Stimulated activated naive CD8-positive, alpha-beta T cell treated with anti-CD3 and anti-CD28 coated beads, Interleukin-15, amount 100 ng/mL, for 72 hours (primary cell): Measurements from ENCODE around the gene SAT2.

ENCODE experiments used
- ATAC-seq: fragments of 150-1000 bp; cut with Tn5 transposase; 2 replicates; pipeline ENCODE4 v1.10.0; 2021; ENCODE audit warnings: mild to moderate bottlenecking, moderate library complexity
- DNase-seq, 2 donors: peaks; one replicate each; pipeline ENCODE4 v3.0.0; 2021 to 2022
- H3K27ac Mint-ChIP-seq, 2 donors: one replicate each; pipeline ENCODE4 v1.8.0; 2022; ENCODE audit warnings: mild to moderate bottlenecking in 2 of 2, mixed read lengths in 2 of 2, moderate library complexity in 2 of 2
- H3K27me3 Mint-ChIP-seq: one replicate; pipeline ENCODE4 v1.8.0; 2022; ENCODE audit warnings: mixed read lengths
- H3K4me1 Mint-ChIP-seq: one replicate; pipeline ENCODE4 v1.8.0; 2022; ENCODE audit warnings: mild to moderate bottlenecking, mixed read lengths
- H3K4me3 Mint-ChIP-seq, 2 donors: one replicate each; pipeline ENCODE4 v1.8.0; 2022; ENCODE audit warnings: mild to moderate bottlenecking in 2 of 2, mixed read lengths in 2 of 2, moderate library complexity in 1 of 2
- H3K9me3 Mint-ChIP-seq, 2 donors: one replicate each; pipeline ENCODE4 v1.8.0; 2022; ENCODE audit warnings: mixed read lengths in 2 of 2

SAT2 gene

DNA sequence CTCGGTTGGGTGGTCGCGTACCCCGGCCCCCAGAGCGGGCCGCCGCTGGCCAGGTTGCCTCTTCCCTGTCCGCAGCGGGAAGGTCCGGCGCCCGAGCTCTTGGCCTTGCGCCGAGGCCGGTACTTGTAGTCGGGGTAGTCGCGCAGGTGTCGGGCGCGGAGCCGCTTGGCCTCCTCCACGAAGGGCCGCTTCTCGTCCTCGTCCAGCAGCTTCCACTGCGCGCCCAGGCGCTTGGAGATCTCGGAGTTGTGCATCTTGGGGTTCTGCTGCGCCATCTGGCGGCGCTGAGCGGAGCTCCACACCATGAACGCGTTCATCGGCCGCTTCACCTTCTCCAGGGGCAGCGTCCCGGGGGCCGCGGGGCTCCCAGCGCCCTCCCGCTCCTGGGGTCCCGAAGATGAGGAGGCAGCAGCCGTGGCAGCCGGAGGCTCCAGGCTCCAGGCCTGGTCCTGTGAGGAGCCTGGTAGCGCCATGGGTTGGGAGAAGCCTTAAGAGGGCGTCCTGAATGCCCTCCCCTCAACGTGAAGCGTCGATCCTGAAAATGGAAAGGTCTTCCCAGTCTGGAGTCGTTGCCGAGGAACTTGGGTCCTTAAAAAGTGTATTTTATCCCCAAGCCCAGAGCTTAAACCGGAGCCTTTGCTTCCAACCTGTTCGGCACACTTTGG lies 38.3 kb downstream of the SAT2 start:
- H3K4me1 Mint-ChIP-seq: peaks cover 36% of the 10 kb centered on the region

DNA sequence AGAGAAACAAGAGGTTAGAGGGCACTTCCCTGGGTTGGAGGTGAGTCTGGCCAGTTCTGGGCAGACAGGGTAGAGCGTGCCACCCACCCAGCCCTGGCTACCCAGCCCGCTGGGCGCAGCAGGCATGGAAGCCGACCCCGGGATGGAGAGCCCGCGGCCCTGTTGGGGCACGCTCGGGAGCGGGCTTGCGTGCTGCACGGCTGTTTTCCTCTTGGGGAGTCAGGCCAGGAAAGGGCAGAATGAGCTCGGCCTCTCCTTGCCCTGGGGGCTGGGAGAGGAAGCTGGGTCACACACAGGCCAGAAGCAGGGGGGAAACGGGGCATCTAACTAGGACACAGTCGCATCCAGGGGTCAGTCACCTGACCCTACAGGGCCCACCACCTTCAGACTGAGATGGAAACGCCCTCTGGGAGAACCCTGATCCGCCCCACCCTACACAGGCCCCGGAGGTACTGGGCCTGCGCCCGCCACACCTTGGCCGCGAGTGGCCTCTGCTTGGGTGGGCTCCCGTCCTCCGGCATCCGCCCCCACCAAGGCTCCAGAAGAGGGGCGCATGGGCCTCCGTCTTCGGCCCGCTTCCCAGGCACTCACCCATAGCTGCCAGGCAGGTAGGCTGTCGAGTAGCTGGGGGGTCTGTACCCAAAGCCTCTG lies 38.9 kb downstream of the SAT2 start:
- DNase-seq (no peak), ATAC-seq (no peak)
- no peaks in the 10 kb centered on the region for H3K9me3 Mint-ChIP-seq
- peak overlapping the region in 1 of 2 donors; percentile 75 for H3K27ac Mint-ChIP-seq
- peaks cover 37% of the 10 kb centered on the region for H3K4me1 Mint-ChIP-seq
- no peaks in the 10 kb centered on the region for H3K27me3 Mint-ChIP-seq
- H3K4me3 Mint-ChIP-seq: no peak overlapping the region

More for the DNA sequence above, 38.3 kb downstream of the SAT2 start:
- ATAC-seq (peak; percentile 84), DNase-seq (peak; percentile 62 to 69)
- Mint-ChIP-seq H3K27me3 (no peaks in the 10 kb centered on the region), H3K27ac (peak overlapping the region in 1 of 2 donors; percentile 42), H3K9me3 (no peaks in the 10 kb centered on the region), H3K4me3 (no peak overlapping the region)

DNA sequence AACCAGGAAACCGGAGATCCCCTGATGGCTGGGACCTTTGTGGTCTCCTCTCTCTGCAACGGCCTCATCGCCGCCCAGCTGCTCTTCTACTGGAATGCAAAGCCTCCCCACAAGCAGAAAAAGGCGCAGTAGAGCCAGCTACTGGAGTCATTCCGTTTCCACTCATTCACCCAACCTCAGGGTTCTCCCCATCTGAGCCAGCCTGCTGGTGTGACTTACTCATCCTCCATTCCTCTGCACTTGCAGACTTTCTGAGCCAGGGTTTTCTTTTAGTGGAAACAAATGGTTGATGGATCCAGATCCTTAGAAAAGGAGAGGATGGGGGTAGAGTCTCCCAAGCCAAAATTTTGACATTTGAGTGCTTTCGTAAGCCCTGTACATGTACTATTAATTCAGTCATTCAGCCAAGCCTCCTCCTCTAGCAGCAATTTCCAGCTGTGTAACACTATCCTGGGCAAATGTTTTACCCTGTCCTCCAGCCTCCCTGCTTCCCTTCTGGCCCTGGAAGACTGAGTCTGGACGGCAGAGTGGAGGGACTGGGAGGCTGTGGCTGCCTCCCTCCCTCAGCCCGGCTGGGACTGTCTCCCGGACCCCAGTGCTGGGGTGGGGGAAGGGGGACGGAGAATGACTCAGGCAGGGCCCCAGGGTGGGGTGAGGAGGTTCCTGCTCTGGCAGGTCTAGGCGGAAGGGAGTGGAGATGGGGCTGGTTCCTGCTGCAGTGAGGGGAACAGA lies 40.0 kb downstream of the SAT2 start:
- Mint-ChIP-seq H3K9me3 (no peaks in the 10 kb centered on the region), H3K27me3 (no peaks in the 10 kb centered on the region)

DNA sequence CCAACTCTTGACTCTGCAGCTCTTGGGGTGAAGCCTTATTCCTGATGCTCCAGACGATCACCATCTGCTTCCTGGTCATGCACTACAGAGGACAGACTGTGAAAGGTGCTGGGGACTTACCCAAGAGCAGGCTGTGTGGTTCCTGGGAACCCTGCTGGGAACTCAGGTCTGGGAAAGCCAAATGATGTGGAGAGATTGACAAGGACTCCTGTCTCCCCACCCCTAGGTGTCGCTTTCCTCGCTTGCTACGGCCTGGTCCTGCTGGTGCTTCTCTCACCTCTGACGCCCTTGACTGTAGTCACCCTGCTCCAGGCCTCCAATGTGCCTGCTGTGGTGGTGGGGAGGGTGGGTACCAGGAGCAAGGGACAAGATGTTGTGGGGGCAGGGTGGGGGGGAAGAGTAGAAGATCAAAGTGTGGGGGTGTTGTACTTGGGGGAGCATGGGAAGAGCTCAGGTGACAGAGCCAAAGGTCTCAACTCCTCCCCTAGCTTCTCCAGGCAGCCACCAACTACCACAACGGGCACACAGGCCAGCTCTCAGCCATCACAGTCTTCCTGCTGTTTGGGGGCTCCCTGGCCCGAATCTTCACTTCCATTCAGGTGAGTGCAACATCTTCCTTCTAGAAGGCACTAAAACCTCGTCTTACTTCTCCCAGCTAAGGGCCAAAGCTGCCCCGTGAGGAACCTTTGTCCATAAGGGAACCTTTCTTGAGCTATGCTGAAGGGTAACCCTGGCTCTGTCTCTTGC lies 40.8 kb downstream of the SAT2 start:
- DNase-seq (no peak), ATAC-seq (no peak)
- Mint-ChIP-seq H3K9me3 (no peaks in the 10 kb centered on the region), H3K4me1 (peaks cover 55% of the 10 kb centered on the region), H3K27me3 (no peaks in the 10 kb centered on the region), H3K4me3 (no peak overlapping the region), H3K27ac (peak overlapping the region; percentile 25 to 48)

More for the DNA sequence above, 40.0 kb downstream of the SAT2 start:
- Mint-ChIP-seq H3K4me3 (no peak overlapping the region), H3K4me1 (peaks cover 47% of the 10 kb centered on the region), H3K27ac (peak overlapping the region; percentile 48 to 52)
- ATAC-seq (no peak), DNase-seq (no peak)

GRCh38 chr17:7583253-7584109 lies 44.1 kb downstream of the SAT2 start, which contains the start of gene MPDU1:
MPDU1 (plus strand) TSS chr17:7583852; CDS start chr17:7583863, 11 bp downstream.
- peak; percentile 95 to 97 for DNase-seq
- H3K4me1 Mint-ChIP-seq: peaks cover 83% of the 10 kb centered on the region
- no peaks in the 10 kb centered on the region for H3K9me3 Mint-ChIP-seq
- H3K27ac Mint-ChIP-seq: peak within 1 kb of the TSS; percentile 99 to 100
- peak; percentile 75 for ATAC-seq
- H3K27me3 Mint-ChIP-seq: no peaks in the 10 kb centered on the region
- peak within 1 kb of the TSS; percentile 88 to 97 for H3K4me3 Mint-ChIP-seq

- H3K27me3 Mint-ChIP-seq: no peaks in the 10 kb centered on the region
- peak overlapping the region; percentile 99 to 100 for H3K27ac Mint-ChIP-seq
- DNase-seq (no peak), ATAC-seq (no peak)
- no peaks in the 10 kb centered on the region for H3K9me3 Mint-ChIP-seq
- H3K4me1 Mint-ChIP-seq: peaks cover 85% of the 10 kb centered on the region
- peak overlapping the region; percentile 88 to 97 for H3K4me3 Mint-ChIP-seq
Observed at GRCh38 chr17:7582396-7583252, 45.0 kb downstream of the SAT2 start.

GRCh38 chr17:7580604-7581575 lies 46.7 kb downstream of the SAT2 start:
- H3K9me3 Mint-ChIP-seq: no peaks in the 10 kb centered on the region
- ATAC-seq (no peak), DNase-seq (no peak)
- no peaks in the 10 kb centered on the region for H3K27me3 Mint-ChIP-seq
- peak overlapping the region; percentile 61 to 88 for H3K4me3 Mint-ChIP-seq
- H3K27ac Mint-ChIP-seq: peak overlapping the region; percentile 85 to 89
- H3K4me1 Mint-ChIP-seq: peaks cover 94% of the 10 kb centered on the region

GRCh38 chr17:7579834-7580603 lies 47.6 kb downstream of the SAT2 start:
- DNase-seq: peak in 1 of 2 donors; percentile 65
- Mint-ChIP-seq H3K4me1 (peaks cover 94% of the 10 kb centered on the region), H3K27ac (peak overlapping the region in 1 of 2 donors; percentile 95)

GRCh38 chr17:7579001-7579833 lies 48.4 kb downstream of the SAT2 start, which contains the start of gene CD68:
CD68 (plus strand) TSS chr17:7579638; CDS start chr17:7579678, 40 bp downstream.
- Mint-ChIP-seq H3K9me3 (no peaks in the 10 kb centered on the region), H3K4me1 (peaks cover 94% of the 10 kb centered on the region), H3K4me3 (peak within 1 kb of the TSS; percentile 61 to 86), H3K27ac (peak within 1 kb of the TSS; percentile 89 to 95), H3K27me3 (no peaks in the 10 kb centered on the region)
- DNase-seq: peak; percentile 62 to 84
- ATAC-seq: peak; percentile 85

More at GRCh38 chr17:7579834-7580603, 47.6 kb downstream of the SAT2 start:
- no peaks in the 10 kb centered on the region for H3K27me3 Mint-ChIP-seq
- peak; percentile 41 for ATAC-seq
- H3K9me3 Mint-ChIP-seq: no peaks in the 10 kb centered on the region
- peak overlapping the region; percentile 61 to 86 for H3K4me3 Mint-ChIP-seq

GRCh38 chr17:7577327-7578199 lies 50.1 kb downstream of the SAT2 start:
- no peaks in the 10 kb centered on the region for H3K9me3 Mint-ChIP-seq
- DNase-seq (no peak), ATAC-seq (no peak)
- H3K27me3 Mint-ChIP-seq: no peaks in the 10 kb centered on the region
- peaks cover 97% of the 10 kb centered on the region for H3K4me1 Mint-ChIP-seq
- peak overlapping the region in 1 of 2 donors; percentile 35 for H3K4me3 Mint-ChIP-seq
- peak overlapping the region in 1 of 2 donors; percentile 90 for H3K27ac Mint-ChIP-seq
